Measurements from ENCODE around the gene RPL36. TPM values are rescaled to one million over a fixed set of nuclear protein-coding genes. Genes with fewer than 3 reads are reported as not detected.
A peak's percentile ranks its signal among the peaks of the same experiment; 100 is the strongest.

RPL36 gene
- total RNA-seq, 3 donors from 2014 or later: 541 to 812 (median 769) TPM

- ATAC-seq (peak; percentile 87), DNase-seq (peak in 2 of 3 donors; percentile 35 to 49)
- Histone ChIP-seq H3K36me3 (ENCODE audit: low read depth) (peaks cover 43% of the 10 kb centered on the region), H3K4me1 (ENCODE audit: low read depth) (no peaks in the 10 kb centered on the region), H3K4me3 (no peak overlapping the region), H3K9me3 (no peaks in the 10 kb centered on the region)
- intact Hi-C loops (cut with DNase I, micrococcal nuclease): no loop called here
- no peak for TF ChIP-seq CTCF (IDR thresholded peaks at IDR 0.05)
Measured at GRCh38 chr19:5655412-5655811, 34.7 kb upstream of the RPL36 start.

GRCh38 chr19:5661483-5661882 lies 28.6 kb upstream of the RPL36 start:
- Histone ChIP-seq H3K4me1 (ENCODE audit: low read depth) (no peaks in the 10 kb centered on the region), H3K4me3 (no peak overlapping the region), H3K9me3 (no peaks in the 10 kb centered on the region), H3K36me3 (ENCODE audit: low read depth) (peaks cover 48% of the 10 kb centered on the region)
- intact Hi-C loops (cut with DNase I, micrococcal nuclease): no loop called here
- ATAC-seq: peak; percentile 8
- TF ChIP-seq CTCF (IDR thresholded peaks at IDR 0.05): no peak
- no peak for DNase-seq

GRCh38 chr19:5663904-5664303 lies 26.2 kb upstream of the RPL36 start:
- Histone ChIP-seq H3K4me3 (no peak overlapping the region), H3K9me3 (no peaks in the 10 kb centered on the region), H3K36me3 (ENCODE audit: low read depth) (peaks cover 53% of the 10 kb centered on the region), H3K4me1 (ENCODE audit: low read depth) (no peaks in the 10 kb centered on the region)
- TF ChIP-seq CTCF (IDR thresholded peaks at IDR 0.05): no peak
- DNase-seq: no peak
- intact Hi-C loops (cut with DNase I, micrococcal nuclease): no loop called here
- no peak for ATAC-seq

- Histone ChIP-seq H3K9me3 (no peaks in the 10 kb centered on the region), H3K4me1 (ENCODE audit: low read depth) (no peaks in the 10 kb centered on the region), H3K36me3 (ENCODE audit: low read depth) (peaks cover 53% of the 10 kb centered on the region), H3K4me3 (no peak overlapping the region)
- no peak for TF ChIP-seq CTCF (IDR thresholded peaks at IDR 0.05)
- ATAC-seq (no peak), DNase-seq (no peak)
- intact Hi-C loops (cut with DNase I, micrococcal nuclease): no loop called here
Measured at GRCh38 chr19:5664515-5664914, 25.6 kb upstream of the RPL36 start.

GRCh38 chr19:5665781-5666513 lies 24.1 kb upstream of the RPL36 start:
- no peak for DNase-seq
- Histone ChIP-seq H3K4me1 (ENCODE audit: low read depth) (no peaks in the 10 kb centered on the region), H3K36me3 (ENCODE audit: low read depth) (peaks cover 45% of the 10 kb centered on the region), H3K4me3 (no peak overlapping the region), H3K9me3 (no peaks in the 10 kb centered on the region)
- no peak for ATAC-seq
- intact Hi-C loops (cut with DNase I, micrococcal nuclease): no loop called here
- no peak for TF ChIP-seq CTCF (IDR thresholded peaks at IDR 0.05)

Measured in mucosa of descending colon (tissue), 3 donors.